ENCODE results near the gene CLIC1.

The CLIC1 gene

GRCh38 chr6:31768363-31769257 lies 32.3 kb upstream of the CLIC1 start:
- no peak for DNase-seq (ENCODE audit: low spot score)

GRCh38 chr6:31767096-31767645 lies 30.8 kb upstream of the CLIC1 start:
- no peak for DNase-seq (ENCODE audit: low spot score)

GRCh38 chr6:31765910-31766794 lies 29.8 kb upstream of the CLIC1 start:
- no peak for DNase-seq (ENCODE audit: low spot score)

GRCh38 chr6:31765559-31765909 lies 29.2 kb upstream of the CLIC1 start:
- DNase-seq (ENCODE audit: low spot score): no peak

- no peak for DNase-seq (ENCODE audit: low spot score)
Measured at GRCh38 chr6:31764198-31764597, 27.9 kb upstream of the CLIC1 start.

- DNase-seq (ENCODE audit: low spot score): no peak
Measured at GRCh38 chr6:31763619-31763940, 27.2 kb upstream of the CLIC1 start.

GRCh38 chr6:31762878-31763618 lies 26.7 kb upstream of the CLIC1 start:
- no peak for DNase-seq (ENCODE audit: low spot score)

GRCh38 chr6:31762356-31762755 lies 26.0 kb upstream of the CLIC1 start, which contains the start of gene SAPCD1:
Gene SAPCD1 (plus strand): TSS chr6:31762656. CDS start chr6:31763055, 399 bp downstream.
- no peak for DNase-seq (ENCODE audit: low spot score)

GRCh38 chr6:31761343-31761742 lies 25.0 kb upstream of the CLIC1 start:
- no peak for DNase-seq (ENCODE audit: low spot score)

GRCh38 chr6:31760790-31761189 lies 24.5 kb upstream of the CLIC1 start:
- no peak for DNase-seq (ENCODE audit: low spot score)

GRCh38 chr6:31758281-31758680 lies 22.0 kb upstream of the CLIC1 start:
- DNase-seq (ENCODE audit: low spot score): no peak

- DNase-seq (ENCODE audit: low spot score): no peak
Measured at GRCh38 chr6:31752739-31753319, 16.5 kb upstream of the CLIC1 start.

- DNase-seq (ENCODE audit: low spot score): no peak
Measured at GRCh38 chr6:31750411-31751022, 14.2 kb upstream of the CLIC1 start.

- no peak for DNase-seq (ENCODE audit: low spot score)
Measured at GRCh38 chr6:31749301-31750036, 13.1 kb upstream of the CLIC1 start.

- DNase-seq (ENCODE audit: low spot score): no peak
Measured at GRCh38 chr6:31744422-31744821, 8.1 kb upstream of the CLIC1 start.

GRCh38 chr6:31742894-31743293 lies 6.6 kb upstream of the CLIC1 start:
- DNase-seq (ENCODE audit: low spot score): no peak

GRCh38 chr6:31741815-31742214 lies 5.5 kb upstream of the CLIC1 start:
- DNase-seq (ENCODE audit: low spot score): no peak

GRCh38 chr6:31740397-31741223 lies 4.3 kb upstream of the CLIC1 start:
- DNase-seq (ENCODE audit: low spot score): no peak

- DNase-seq (ENCODE audit: low spot score): peak; percentile 99
Measured at GRCh38 chr6:31739639-31740396, 3.5 kb upstream of the CLIC1 start, which contains the start of gene MSH5. Gene MSH5 (plus strand): TSS chr6:31740005. CDS start chr6:31740467, 462 bp downstream.

All from hematopoietic multipotent progenitor cell treated with erythropoietin and hydrocortisone succinate and interleukin-3 and kit ligand, for 15 days (in vitro differentiated cells).